GM12865 (cell line): ENCODE measurements around the gene KIAA1549.
A peak's percentile ranks its signal among the peaks of the same experiment; 100 is the strongest.

ENCODE experiments used
- DNase-seq: peaks from one replicate; pipeline ENCODE4 v3.0.0; 2010; ENCODE audit warnings: low read depth
- H3K4me3 ChIP-seq: 2 replicates; pipeline ENCODE4 v1.5.1; 2011; ENCODE audit warnings: mild to moderate bottlenecking, low read depth, low read length, control low read depth
- TF ChIP-seq, protein P1 (sequence below): IDR thresholded peaks from 2 replicates; pipeline ENCODE4 v1.5.1; 2011; ENCODE audit warnings: low read length, control low read depth, low read depth, inconsistent platforms; ENCODE audit not compliant: insufficient read depth; ENCODE audit errors: missing control alignments

Gene KIAA1549

DNA sequence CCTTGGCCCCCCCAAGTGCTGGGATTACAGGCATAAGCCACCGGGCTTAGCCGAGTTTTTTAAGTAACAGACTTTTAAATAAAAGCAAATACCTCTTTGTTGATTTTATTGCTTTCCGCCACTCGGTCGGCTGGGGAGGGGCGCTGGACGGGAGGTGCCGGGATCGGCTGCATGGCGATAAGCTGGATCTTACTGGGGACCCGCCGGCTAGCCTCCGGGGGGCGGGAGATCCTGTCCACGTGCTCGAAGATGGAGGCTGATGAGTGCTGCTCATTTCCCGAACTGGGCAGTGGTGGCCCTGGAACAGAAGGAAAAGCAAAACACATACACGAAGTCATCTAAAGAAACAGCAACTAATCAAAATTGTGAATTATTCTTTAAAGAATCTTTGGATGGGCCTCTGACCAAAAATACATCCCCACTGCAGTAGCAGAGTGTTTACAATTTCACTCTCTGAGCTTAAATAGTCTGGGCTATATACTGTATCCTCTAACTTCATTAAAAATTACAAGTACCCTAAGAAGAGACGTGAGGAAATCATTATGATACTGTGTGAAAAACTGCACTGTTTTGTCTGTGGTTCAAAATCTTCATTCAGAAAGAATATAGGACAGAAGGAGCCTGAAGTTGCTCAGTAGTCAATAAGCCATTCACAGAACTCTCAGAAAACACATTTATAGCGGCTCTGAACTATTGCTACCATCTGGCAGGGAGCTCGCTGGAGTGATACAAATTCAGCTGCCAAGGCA is 110.0 kb downstream of the KIAA1549 start:
- no peak for DNase-seq
- TF ChIP-seq, protein P1, sequence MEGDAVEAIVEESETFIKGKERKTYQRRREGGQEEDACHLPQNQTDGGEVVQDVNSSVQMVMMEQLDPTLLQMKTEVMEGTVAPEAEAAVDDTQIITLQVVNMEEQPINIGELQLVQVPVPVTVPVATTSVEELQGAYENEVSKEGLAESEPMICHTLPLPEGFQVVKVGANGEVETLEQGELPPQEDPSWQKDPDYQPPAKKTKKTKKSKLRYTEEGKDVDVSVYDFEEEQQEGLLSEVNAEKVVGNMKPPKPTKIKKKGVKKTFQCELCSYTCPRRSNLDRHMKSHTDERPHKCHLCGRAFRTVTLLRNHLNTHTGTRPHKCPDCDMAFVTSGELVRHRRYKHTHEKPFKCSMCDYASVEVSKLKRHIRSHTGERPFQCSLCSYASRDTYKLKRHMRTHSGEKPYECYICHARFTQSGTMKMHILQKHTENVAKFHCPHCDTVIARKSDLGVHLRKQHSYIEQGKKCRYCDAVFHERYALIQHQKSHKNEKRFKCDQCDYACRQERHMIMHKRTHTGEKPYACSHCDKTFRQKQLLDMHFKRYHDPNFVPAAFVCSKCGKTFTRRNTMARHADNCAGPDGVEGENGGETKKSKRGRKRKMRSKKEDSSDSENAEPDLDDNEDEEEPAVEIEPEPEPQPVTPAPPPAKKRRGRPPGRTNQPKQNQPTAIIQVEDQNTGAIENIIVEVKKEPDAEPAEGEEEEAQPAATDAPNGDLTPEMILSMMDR: no peak
- no peak overlapping the region for H3K4me3 ChIP-seq

DNA sequence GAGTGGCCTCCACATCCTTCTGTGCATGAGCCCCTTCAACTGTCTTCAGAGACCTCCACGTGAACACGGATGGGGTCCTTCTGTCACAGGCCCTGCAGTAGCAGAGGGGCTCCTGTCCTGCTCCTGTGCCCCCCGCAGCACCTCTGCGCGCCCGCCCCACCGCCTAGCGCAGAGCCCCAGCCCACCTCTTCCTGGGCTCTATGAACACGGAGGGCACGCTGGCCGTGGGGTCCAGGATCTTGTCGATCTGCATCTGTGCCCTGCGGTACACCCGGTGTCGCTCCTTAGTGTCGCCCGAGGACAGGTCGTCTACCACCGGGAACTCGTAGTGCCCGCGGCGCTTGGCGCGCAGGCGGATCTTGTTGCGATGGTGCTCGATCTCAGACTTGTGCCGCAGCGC is 111.8 kb downstream of the KIAA1549 start:
- no peak for DNase-seq
- TF ChIP-seq, protein P1: no peak
- no peak overlapping the region for H3K4me3 ChIP-seq

DNA sequence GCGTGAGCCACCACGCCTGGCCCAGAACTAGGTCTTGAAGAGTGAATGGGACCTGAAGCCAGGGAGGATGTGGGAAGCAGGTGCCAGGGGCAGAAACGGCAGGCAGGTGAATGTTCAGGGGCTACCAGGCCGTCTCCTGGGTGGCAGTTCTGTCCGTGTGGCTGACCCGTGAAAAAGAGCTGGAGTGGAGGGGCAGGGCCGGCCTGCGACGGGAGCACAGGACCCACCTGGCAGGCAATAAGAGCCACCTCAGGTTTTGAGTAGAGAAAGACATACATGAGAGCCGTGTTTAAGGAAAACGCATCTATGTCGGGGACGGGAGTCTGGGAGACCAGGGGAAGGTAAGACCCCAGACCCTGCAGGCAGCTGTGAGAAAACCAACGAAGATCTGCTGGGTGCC is 112.5 kb downstream of the KIAA1549 start:
- no peak overlapping the region for H3K4me3 ChIP-seq
- TF ChIP-seq, protein P1: no peak
- DNase-seq: no peak

DNA sequence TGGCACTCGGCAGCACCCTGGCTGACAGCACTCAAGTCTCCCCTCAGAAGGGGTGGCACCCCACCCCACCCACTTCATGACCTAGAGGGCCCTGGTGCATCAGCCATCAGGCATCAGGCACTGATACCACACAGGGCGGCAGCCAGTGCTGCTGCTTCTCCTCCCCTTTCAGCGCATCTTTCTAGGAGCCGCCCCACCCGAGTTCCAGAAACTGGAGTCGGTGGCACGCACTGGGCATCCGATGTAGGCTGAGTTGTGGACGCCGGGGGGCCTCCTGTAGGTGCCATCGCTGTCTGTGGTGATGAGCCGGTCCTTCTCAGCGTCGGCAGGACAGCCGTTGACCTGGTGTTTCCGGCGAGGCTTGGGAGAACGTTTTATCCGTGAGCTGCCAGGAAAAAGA is 113.4 kb downstream of the KIAA1549 start:
- H3K4me3 ChIP-seq: no peak overlapping the region
- no peak for DNase-seq
- TF ChIP-seq, protein P1: no peak

DNA sequence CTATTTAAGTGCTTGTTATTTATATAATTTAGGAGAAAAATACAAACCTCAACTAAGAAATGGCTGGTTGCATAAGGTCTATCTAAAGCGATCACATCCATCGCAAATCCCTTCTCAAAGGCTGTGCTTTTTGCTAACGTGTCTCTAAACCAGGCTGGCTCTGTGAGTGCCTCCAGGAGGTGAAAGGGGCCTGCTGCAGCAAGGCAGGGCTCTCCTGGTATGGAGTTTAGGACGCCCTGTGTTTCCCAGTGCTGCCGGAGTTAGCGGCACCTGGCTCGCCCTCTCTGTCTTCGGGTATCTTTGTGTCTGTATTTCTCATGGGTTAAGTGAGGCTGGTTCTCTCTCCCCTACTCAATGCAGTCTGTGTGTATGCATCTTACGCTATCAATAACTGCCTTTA is 114.8 kb downstream of the KIAA1549 start:
- no peak overlapping the region for H3K4me3 ChIP-seq
- DNase-seq: no peak
- TF ChIP-seq, protein P1: no peak

DNA sequence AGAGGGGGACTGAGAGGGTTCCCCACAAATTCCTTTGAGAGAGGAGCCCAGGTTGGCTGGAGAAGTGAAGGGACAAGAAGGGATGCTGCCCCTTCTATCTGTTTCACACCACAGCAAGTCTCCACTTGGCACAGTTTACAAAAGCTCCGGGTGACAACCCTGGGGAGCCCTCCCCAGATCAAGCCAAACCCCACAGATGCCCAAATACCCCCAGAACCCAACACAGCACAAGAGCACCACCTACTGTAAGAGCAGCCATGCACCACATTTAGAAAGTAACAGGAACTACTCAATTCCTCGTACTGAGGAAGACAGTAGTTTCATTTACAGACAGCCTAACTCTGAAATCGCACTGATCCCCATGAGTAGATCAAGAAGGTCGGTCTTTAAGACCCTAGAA is 115.3 kb downstream of the KIAA1549 start:
- DNase-seq: peak; percentile 38
- TF ChIP-seq, protein P1: peak; percentile 52
- H3K4me3 ChIP-seq: no peak overlapping the region

DNA sequence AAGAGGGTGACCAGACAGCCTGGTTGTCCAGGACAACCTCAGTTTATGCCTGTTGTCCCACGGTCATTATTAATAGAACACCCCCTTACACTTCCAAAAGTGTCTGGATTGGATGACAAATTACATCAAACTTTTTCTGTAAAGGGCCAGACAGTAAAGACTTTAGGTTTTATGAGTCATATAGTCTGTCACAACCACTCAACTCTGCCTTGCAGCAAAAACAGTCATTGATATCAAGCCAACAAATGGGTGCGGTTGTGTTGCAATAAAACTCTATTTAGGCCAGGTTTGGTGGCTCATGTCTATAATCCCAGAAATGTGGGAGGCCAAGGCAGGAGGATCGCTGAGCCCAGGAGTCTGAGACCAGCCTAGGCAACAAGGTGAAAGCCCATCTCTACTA is 116.5 kb downstream of the KIAA1549 start:
- DNase-seq: no peak

More for the DNA sequence above, 116.5 kb downstream of the KIAA1549 start:
- TF ChIP-seq, protein P1: no peak
- H3K4me3 ChIP-seq: no peak overlapping the region
